H9 (cell line): ENCODE data around the gene SHISA9. TPM values are rescaled to one million over a fixed set of nuclear protein-coding genes. Genes with fewer than 3 reads are reported as not detected.

Source experiments
- DNase-seq: peaks from one replicate; pipeline ENCODE4 v3.0.0-alpha.2; 2017
- H2AFZ ChIP-seq: one replicate; pipeline ENCODE4 v1.6.1; 2013; ENCODE audit warnings: mild to moderate bottlenecking, low read length, control low read depth, moderate library complexity
- H2AK5ac ChIP-seq: 2 replicates; pipeline ENCODE4 v1.6.1; 2013; ENCODE audit warnings: low read length, control low read depth, mixed read lengths; ENCODE audit not compliant: insufficient read length
- H2BK120ac ChIP-seq: one replicate; pipeline ENCODE4 v1.6.1; 2013; ENCODE audit warnings: low read depth, mild to moderate bottlenecking, low read length, control low read depth, inconsistent platforms; ENCODE audit not compliant: poor library complexity, severe bottlenecking
- H2BK12ac ChIP-seq: 2 replicates; pipeline ENCODE4 v1.6.1; 2013; ENCODE audit warnings: low read length, control low read depth, mixed read lengths, low read depth; ENCODE audit not compliant: insufficient read length
- H2BK15ac ChIP-seq: 2 replicates; pipeline ENCODE4 v1.6.1; 2013; ENCODE audit warnings: low read depth, low read length, control low read depth
- H2BK20ac ChIP-seq: one replicate; pipeline ENCODE4 v1.6.1; 2013; ENCODE audit warnings: low read depth, mild to moderate bottlenecking, low read length, control low read depth, inconsistent platforms; ENCODE audit not compliant: poor library complexity, severe bottlenecking
- H2BK5ac ChIP-seq: 2 replicates; pipeline ENCODE4 v1.6.1; 2013; ENCODE audit warnings: low read length, control low read depth, mixed read lengths; ENCODE audit not compliant: insufficient read length
- H3K14ac ChIP-seq: 2 replicates; pipeline ENCODE4 v1.6.1; 2013; ENCODE audit warnings: low read length, control low read depth; ENCODE audit not compliant: insufficient read depth
- H3K18ac ChIP-seq: 2 replicates; pipeline ENCODE4 v1.6.1; 2013; ENCODE audit warnings: low read depth, mild to moderate bottlenecking, mixed read lengths, low read length, control low read depth; ENCODE audit not compliant: insufficient read length
- H3K23ac ChIP-seq: 2 replicates; pipeline ENCODE4 v1.6.1; 2013; ENCODE audit warnings: low read length, control low read depth, mixed read lengths, low read depth; ENCODE audit not compliant: insufficient read length
- H3K23me2 ChIP-seq: 2 replicates; pipeline ENCODE4 v1.6.1; 2013; ENCODE audit warnings: low read depth, mild to moderate bottlenecking, mixed read lengths, low read length, control low read depth; ENCODE audit not compliant: insufficient read length, poor library complexity, severe bottlenecking
- H3K27ac ChIP-seq: 2 replicates; pipeline ENCODE4 v1.5.1; 2013; ENCODE audit warnings: low read length, control low read depth, mixed read lengths, low read depth; ENCODE audit not compliant: insufficient read length
- H3K27me3 ChIP-seq: 2 replicates; pipeline ENCODE4 v1.6.1; 2013; ENCODE audit warnings: low read length, control low read depth, inconsistent platforms; ENCODE audit not compliant: insufficient read depth
- H3K4ac ChIP-seq: 2 replicates; pipeline ENCODE4 v1.6.1; 2013; ENCODE audit warnings: low read depth, mild to moderate bottlenecking, control low read depth, inconsistent platforms, low read length, moderate library complexity
- H3K4me1 ChIP-seq: 2 replicates; pipeline ENCODE4 v1.6.1; 2013; ENCODE audit warnings: low read length, control low read depth, inconsistent platforms; ENCODE audit not compliant: insufficient read depth
- H3K4me2 ChIP-seq: 2 replicates; pipeline ENCODE4 v1.6.1; 2013; ENCODE audit warnings: low read length, control low read depth, mixed read lengths; ENCODE audit not compliant: insufficient read length, insufficient read depth
- H3K56ac ChIP-seq: 2 replicates; pipeline ENCODE4 v1.6.1; 2013; ENCODE audit warnings: low read depth, mild to moderate bottlenecking, mixed read lengths, low read length, control low read depth; ENCODE audit not compliant: insufficient read length
- H3K79me1 ChIP-seq: 2 replicates; pipeline ENCODE4 v1.6.1; 2013; ENCODE audit warnings: low read depth, mild to moderate bottlenecking, moderate library complexity, low read length, control low read depth, inconsistent platforms; ENCODE audit not compliant: insufficient read depth, poor library complexity, severe bottlenecking
- H3K79me2 ChIP-seq: 2 replicates; pipeline ENCODE4 v1.6.1; 2013; ENCODE audit warnings: low read length, control low read depth, inconsistent platforms; ENCODE audit not compliant: insufficient read depth
- H3K9ac ChIP-seq: 2 replicates; pipeline ENCODE4 v1.6.1; 2013; ENCODE audit warnings: low read length, control low read depth, mixed read lengths; ENCODE audit not compliant: insufficient read length; ENCODE audit errors: extremely low read depth
- H3K9me3 ChIP-seq: one replicate; pipeline ENCODE4 v1.6.1; 2013; ENCODE audit warnings: low read depth, low read length, inconsistent platforms; ENCODE audit not compliant: control insufficient read depth
- H3T11ph ChIP-seq: one replicate; pipeline ENCODE4 v1.6.1; 2013; ENCODE audit warnings: mild to moderate bottlenecking, low read length, control low read depth, inconsistent platforms
- H4K20me1 ChIP-seq: one replicate; pipeline ENCODE4 v1.6.1; 2013; ENCODE audit not compliant: control insufficient read depth, insufficient read length, insufficient read depth
- H4K5ac ChIP-seq: 2 replicates; pipeline ENCODE4 v1.6.1; 2013; ENCODE audit warnings: low read depth, mild to moderate bottlenecking, mixed read lengths, low read length, control low read depth; ENCODE audit not compliant: insufficient read length
- H4K8ac ChIP-seq: replicated peaks from 2 replicates; pipeline ENCODE4 v1.6.1; 2013; ENCODE audit warnings: low read length, control low read depth, mixed read lengths, low read depth; ENCODE audit not compliant: insufficient read length
- H4K91ac ChIP-seq: 2 replicates; pipeline ENCODE4 v1.6.1; 2013; ENCODE audit warnings: low read depth, mild to moderate bottlenecking, moderate library complexity, mixed read lengths, low read length, control low read depth; ENCODE audit not compliant: insufficient read length
- H3K27ac Mint-ChIP-seq, 3 experiments: 2 replicates in 2 of 3; 3 replicates in 1 of 3; pipeline ENCODE4 v1.8.0; 2020 to 2021; ENCODE audit warnings: mixed read lengths in 3 of 3, mild to moderate bottlenecking in 1 of 3, moderate library complexity in 1 of 3
- H3K27me3 Mint-ChIP-seq: 2 replicates; pipeline ENCODE4 v1.8.0; 2021; ENCODE audit warnings: low read depth, mild to moderate bottlenecking, moderate library complexity, mixed read lengths
- H3K36me3 Mint-ChIP-seq, 3 experiments: 2 replicates in 2 of 3; 3 replicates in 1 of 3; pipeline ENCODE4 v1.8.0; 2020 to 2021; ENCODE audit warnings: low read depth in 3 of 3, mixed read lengths in 3 of 3; ENCODE audit not compliant: insufficient read depth in 1 of 3
- H3K4me1 Mint-ChIP-seq, 2 experiments: 2 replicates each; pipeline ENCODE4 v1.8.0; 2020; ENCODE audit warnings: mixed read lengths in 2 of 2
- H3K4me3 Mint-ChIP-seq, 2 experiments: 2 replicates in 1 of 2; 3 replicates in 1 of 2; pipeline ENCODE4 v1.8.0; 2020 to 2021; ENCODE audit warnings: mild to moderate bottlenecking in 2 of 2, mixed read lengths in 2 of 2, moderate library complexity in 1 of 2
- H3K9me3 Mint-ChIP-seq, 2 experiments: 2 replicates in 1 of 2; 3 replicates in 1 of 2; pipeline ENCODE4 v1.8.0; 2020; ENCODE audit warnings: mild to moderate bottlenecking in 2 of 2, mixed read lengths in 2 of 2, moderate library complexity in 1 of 2
- WGBS: extraction: QIAGEN DNeasy Blood & Tissue Kit; methylation state at CpG from one replicate; pipeline ENCODE4 v1.1.7; 2013; ENCODE audit warnings: missing lambda C conversion rate, low lambda C conversion rate, mixed read lengths; ENCODE audit not compliant: insufficient read length; ENCODE audit errors: extremely low coverage; 5-methylcytosine and 5-hydroxymethylcytosine counted together
- total RNA-seq: library from RNA; stranded (reverse); gene quantifications from 2 replicates; pipeline ENCODE4 v1.2.1, GENCODE V29; 2021
- TF ChIP-seq, protein P1 (sequence below): fragments of 200-600 bp; sonication (generic); conservative IDR thresholded peaks from 3 replicates; pipeline ENCODE4 v1.8.0; 2021; ENCODE audit warnings: antibody characterized with exemption, mild to moderate bottlenecking

The SHISA9 gene
- total RNA-seq, 1 experiment from 2014 or later = 7.0 TPM

DNA sequence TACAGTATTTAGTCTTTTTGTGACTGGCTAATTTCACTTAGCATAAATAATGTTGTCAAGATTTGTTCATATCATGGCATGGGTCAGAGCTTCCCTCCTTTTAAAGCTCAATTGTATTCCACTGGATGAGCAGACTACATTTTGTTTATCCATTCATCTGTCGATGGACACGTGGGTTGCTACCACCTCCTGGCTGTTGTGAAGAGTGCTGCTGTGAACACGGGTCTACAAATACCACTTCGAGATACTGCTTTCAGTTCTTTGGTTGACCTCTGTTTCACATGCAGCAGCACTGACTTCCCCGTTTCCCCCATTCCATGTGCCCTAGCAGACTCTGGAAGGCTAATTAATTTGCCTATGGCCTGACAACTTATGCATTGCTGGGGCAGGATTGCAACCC lies 285.4 kb downstream of the SHISA9 start:
- Histone ChIP-seq H2BK5ac (no peak overlapping the region), H3K14ac (no peak overlapping the region), H3K27ac (no peak overlapping the region), H3K4me1 (no peaks in the 10 kb centered on the region; the same call in 1 of the 2 replicates), H2BK20ac (no peak overlapping the region), H3T11ph (no peak overlapping the region), H3K23me2 (no peaks in the 10 kb centered on the region), H4K20me1 (no peaks in the 10 kb centered on the region), H3K18ac (no peak overlapping the region), H3K56ac (no peak overlapping the region), H3K9ac (no peak overlapping the region), H4K91ac (no peak overlapping the region), H3K4ac (no peak overlapping the region), H2AK5ac (no peak overlapping the region), H4K5ac (no peak overlapping the region), H2BK15ac (no peak overlapping the region), H2BK120ac (no peak overlapping the region), H3K79me2 (no peaks in the 10 kb centered on the region), H3K79me1 (no peaks in the 10 kb centered on the region), H3K23ac (no peak overlapping the region), H3K27me3 (no peaks in the 10 kb centered on the region), H3K9me3 (no peaks in the 10 kb centered on the region), H4K8ac (no peak overlapping the region), H2BK12ac (no peak overlapping the region), H2AFZ (no peak overlapping the region), H3K4me2 (no peak overlapping the region)
- peaks cover 10 to 26% of the 10 kb centered on the region in 2 experiments for H3K4me1 Mint-ChIP-seq
- H3K4me3 Mint-ChIP-seq = no peak overlapping the region
- H3K27me3 Mint-ChIP-seq = no peaks in the 10 kb centered on the region
- peak; percentile 39 for DNase-seq
- H3K36me3 Mint-ChIP-seq = no peaks in the 10 kb centered on the region
- WGBS = no CpG with 5 or more reads among the region's 5 CpGs
- TF ChIP-seq, protein P1, sequence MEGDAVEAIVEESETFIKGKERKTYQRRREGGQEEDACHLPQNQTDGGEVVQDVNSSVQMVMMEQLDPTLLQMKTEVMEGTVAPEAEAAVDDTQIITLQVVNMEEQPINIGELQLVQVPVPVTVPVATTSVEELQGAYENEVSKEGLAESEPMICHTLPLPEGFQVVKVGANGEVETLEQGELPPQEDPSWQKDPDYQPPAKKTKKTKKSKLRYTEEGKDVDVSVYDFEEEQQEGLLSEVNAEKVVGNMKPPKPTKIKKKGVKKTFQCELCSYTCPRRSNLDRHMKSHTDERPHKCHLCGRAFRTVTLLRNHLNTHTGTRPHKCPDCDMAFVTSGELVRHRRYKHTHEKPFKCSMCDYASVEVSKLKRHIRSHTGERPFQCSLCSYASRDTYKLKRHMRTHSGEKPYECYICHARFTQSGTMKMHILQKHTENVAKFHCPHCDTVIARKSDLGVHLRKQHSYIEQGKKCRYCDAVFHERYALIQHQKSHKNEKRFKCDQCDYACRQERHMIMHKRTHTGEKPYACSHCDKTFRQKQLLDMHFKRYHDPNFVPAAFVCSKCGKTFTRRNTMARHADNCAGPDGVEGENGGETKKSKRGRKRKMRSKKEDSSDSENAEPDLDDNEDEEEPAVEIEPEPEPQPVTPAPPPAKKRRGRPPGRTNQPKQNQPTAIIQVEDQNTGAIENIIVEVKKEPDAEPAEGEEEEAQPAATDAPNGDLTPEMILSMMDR = peak; percentile 51
- H3K9me3 Mint-ChIP-seq = no peaks in the 10 kb centered on the region; a peak in 1 of 5 replicates
- no peak overlapping the region; a peak in 1 of 7 replicates for H3K27ac Mint-ChIP-seq
